Stimulated activated CD4-positive, alpha-beta T cell treated with anti-CD3 and anti-CD28 coated beads, Interleukin-2, amount 100 ng/mL, for 24 hours (primary cell): Measurements from ENCODE around the gene LANCL2.

ENCODE experiments used
- DNase-seq, 2 donors: peaks; one replicate each; pipeline ENCODE4 v3.0.0-alpha.2; 2020

The LANCL2 gene

GRCh38 chr7:55472928-55473725, 108.0 kb downstream of the LANCL2 start:
- DNase-seq = no peak

GRCh38 chr7:55473932-55474331, 108.8 kb downstream of the LANCL2 start:
- DNase-seq = no peak

- no peak for DNase-seq
These were observed 110.1 kb downstream of the LANCL2 start for GRCh38 chr7:55474944-55475854.

- DNase-seq = no peak
These were observed 111.0 kb downstream of the LANCL2 start for GRCh38 chr7:55475855-55476803.

- DNase-seq = no peak
These were observed 112.0 kb downstream of the LANCL2 start for GRCh38 chr7:55476852-55477780.

- no peak for DNase-seq
These were observed 112.7 kb downstream of the LANCL2 start for GRCh38 chr7:55477781-55478374.

- DNase-seq = no peak
These were observed 113.6 kb downstream of the LANCL2 start for GRCh38 chr7:55478700-55479099.

- DNase-seq = no peak
These were observed 116.0 kb downstream of the LANCL2 start for GRCh38 chr7:55481155-55481554.

- DNase-seq = no peak
These were observed 117.9 kb downstream of the LANCL2 start for GRCh38 chr7:55483046-55483445.
